Neural progenitor cell (in vitro differentiated cells): Measurements from ENCODE around the gene ANKDD1B.

Experiments
- EZH2 ChIP-seq: fragments of 200-600 bp; sonication (generic); IDR thresholded peaks from 2 replicates; pipeline ENCODE4 v1.6.1; 2017; ENCODE audit warnings: antibody characterized with exemption, mild to moderate bottlenecking, moderate library complexity
- TF ChIP-seq, protein P1 (sequence below): fragments of 200-600 bp; sonication (generic); IDR thresholded peaks from 2 replicates; pipeline ENCODE4 v1.5.1; 2017; ENCODE audit warnings: antibody characterized with exemption, mild to moderate bottlenecking

DNA sequence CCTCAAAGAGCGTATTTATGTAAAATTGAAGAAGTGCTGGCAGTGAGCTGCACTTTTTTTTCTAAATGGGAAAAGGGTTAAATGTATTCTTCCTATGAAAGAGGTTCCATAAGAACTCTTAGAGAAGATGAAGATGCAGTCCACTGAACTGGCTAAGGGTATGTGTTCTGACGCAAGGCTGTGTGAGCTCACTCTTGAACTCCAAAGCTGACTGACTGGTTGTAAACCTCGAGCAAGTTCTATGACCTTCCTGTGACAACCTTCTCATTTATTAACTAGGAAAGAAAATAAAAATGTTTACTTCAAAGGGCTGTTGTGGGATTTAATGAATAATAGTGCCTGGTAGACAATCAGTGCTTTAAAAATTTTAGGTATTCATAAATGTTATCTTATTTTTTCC is 59.3 kb downstream of the ANKDD1B start:
- TF ChIP-seq, protein P1, sequence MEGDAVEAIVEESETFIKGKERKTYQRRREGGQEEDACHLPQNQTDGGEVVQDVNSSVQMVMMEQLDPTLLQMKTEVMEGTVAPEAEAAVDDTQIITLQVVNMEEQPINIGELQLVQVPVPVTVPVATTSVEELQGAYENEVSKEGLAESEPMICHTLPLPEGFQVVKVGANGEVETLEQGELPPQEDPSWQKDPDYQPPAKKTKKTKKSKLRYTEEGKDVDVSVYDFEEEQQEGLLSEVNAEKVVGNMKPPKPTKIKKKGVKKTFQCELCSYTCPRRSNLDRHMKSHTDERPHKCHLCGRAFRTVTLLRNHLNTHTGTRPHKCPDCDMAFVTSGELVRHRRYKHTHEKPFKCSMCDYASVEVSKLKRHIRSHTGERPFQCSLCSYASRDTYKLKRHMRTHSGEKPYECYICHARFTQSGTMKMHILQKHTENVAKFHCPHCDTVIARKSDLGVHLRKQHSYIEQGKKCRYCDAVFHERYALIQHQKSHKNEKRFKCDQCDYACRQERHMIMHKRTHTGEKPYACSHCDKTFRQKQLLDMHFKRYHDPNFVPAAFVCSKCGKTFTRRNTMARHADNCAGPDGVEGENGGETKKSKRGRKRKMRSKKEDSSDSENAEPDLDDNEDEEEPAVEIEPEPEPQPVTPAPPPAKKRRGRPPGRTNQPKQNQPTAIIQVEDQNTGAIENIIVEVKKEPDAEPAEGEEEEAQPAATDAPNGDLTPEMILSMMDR, result no peak
- no peak for TF ChIP-seq EZH2
